DND-41 (cell line): ENCODE data around the gene TFCP2L1.

Experiments used
- EZH2 ChIP-seq: IDR thresholded peaks from 3 replicates; pipeline ENCODE4 v1.6.1; 2012; ENCODE audit warnings: borderline replicate concordance, low read depth, mild to moderate bottlenecking, moderate library complexity, low read length, inconsistent platforms; ENCODE audit not compliant: severe bottlenecking
- TF ChIP-seq, protein P1 (sequence below): IDR thresholded peaks from 2 replicates; pipeline ENCODE4 v1.5.1; 2012; ENCODE audit warnings: borderline replicate concordance, low read length, moderate library complexity, mild to moderate bottlenecking; ENCODE audit not compliant: poor library complexity, severe bottlenecking; ENCODE audit errors: extremely low read depth

DNA sequence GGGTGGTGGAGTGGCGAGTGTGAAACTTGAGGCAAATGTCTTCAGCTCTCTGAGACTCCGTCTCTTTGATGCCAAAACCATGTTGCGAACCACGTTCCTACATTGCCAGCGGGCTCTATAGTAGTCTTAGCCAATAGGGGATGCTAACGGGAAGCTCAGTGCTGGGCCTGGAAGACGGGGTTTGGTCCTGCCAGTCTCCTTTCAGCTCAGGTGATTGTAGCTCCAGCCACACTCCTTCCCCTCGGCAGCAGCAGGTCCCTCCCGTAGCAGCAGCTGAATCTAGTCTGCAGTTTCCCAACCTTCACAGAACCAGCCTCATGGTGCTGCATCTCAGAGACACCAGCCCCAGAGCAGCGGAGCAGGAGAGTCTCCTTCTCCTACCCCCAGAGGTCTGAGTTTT is 109.7 kb downstream of the TFCP2L1 start:
- TF ChIP-seq, protein P1, sequence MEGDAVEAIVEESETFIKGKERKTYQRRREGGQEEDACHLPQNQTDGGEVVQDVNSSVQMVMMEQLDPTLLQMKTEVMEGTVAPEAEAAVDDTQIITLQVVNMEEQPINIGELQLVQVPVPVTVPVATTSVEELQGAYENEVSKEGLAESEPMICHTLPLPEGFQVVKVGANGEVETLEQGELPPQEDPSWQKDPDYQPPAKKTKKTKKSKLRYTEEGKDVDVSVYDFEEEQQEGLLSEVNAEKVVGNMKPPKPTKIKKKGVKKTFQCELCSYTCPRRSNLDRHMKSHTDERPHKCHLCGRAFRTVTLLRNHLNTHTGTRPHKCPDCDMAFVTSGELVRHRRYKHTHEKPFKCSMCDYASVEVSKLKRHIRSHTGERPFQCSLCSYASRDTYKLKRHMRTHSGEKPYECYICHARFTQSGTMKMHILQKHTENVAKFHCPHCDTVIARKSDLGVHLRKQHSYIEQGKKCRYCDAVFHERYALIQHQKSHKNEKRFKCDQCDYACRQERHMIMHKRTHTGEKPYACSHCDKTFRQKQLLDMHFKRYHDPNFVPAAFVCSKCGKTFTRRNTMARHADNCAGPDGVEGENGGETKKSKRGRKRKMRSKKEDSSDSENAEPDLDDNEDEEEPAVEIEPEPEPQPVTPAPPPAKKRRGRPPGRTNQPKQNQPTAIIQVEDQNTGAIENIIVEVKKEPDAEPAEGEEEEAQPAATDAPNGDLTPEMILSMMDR = no peak
- no peak for TF ChIP-seq EZH2
